CD4-positive, alpha-beta T cell treated with Interleukin-17A for 1 hour (primary cell): Measurements from ENCODE around the gene KDM4F.

Experiments used
- DNase-seq: peaks from one replicate; pipeline ENCODE4 v3.0.0-alpha.2; 2020

KDM4F gene

DNA sequence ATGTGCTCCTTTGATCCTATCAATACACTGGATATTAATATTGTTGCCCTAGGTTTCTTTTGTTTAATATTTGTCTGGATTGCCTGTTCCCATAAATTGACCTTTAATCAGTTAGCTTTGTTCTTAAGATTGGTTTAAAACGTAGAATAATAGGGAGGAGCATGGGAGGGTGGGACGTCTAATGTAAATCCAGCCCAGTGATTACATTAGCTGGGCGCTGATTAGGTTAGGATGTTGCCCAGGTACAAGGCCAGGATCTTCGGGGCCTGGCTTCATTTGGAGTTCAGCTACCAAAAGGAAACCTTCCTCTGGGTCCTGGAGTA, 17.5 kb downstream of the KDM4F start, which contains the start of gene SRSF8:
Gene SRSF8 (plus strand): TSS at position 204 of the 323 bp plus-strand sequence. CDS start 308 bp downstream, outside the sequence.
- no peak for DNase-seq

DNA sequence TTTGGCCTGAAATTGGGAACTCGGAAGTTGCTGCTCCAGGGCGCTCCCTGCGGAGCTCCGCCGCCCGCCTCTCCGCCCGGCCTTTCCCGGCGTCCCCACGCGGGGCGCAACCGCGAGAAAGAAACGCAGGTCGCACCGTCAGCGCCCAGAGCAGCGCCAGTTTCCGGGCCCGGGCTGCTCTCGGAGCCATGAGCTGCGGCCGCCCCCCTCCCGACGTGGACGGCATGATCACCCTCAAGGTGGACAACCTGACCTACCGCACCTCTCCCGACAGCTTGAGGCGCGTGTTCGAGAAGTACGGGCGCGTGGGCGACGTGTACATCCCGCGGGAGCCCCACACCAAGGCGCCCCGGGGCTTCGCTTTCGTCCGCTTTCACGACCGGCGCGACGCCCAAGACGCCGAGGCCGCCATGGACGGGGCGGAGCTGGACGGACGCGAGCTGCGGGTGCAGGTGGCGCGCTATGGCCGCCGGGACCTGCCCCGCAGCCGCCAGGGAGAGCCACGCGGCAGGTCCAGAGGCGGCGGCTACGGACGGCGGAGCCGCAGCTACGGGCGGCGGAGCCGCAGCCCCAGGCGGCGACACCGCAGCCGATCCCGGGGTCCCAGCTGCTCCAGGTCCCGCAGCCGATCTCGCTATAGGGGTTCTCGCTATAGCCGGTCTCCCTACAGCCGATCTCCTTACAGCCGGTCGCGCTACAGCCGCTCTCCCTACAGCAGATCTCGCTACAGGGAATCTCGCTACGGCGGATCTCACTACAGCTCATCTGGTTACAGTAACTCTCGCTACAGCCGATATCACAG, 18.0 kb downstream of the KDM4F start:
- DNase-seq = peak; percentile 76

DNA sequence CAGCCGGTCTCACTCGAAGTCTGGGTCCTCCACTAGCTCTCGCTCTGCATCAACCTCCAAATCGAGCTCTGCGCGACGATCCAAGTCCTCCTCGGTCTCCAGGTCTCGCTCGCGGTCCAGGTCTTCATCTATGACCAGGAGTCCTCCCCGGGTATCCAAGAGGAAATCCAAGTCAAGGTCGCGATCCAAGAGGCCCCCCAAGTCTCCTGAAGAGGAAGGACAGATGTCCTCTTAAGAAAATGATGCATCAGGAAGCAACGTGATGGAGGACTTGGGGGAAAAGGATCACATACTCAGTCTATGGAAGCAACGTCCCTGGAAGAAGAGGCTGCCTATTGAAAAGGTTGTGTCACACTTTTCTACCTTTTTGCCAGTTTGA, 18.6 kb downstream of the KDM4F start:
- no peak for DNase-seq

DNA sequence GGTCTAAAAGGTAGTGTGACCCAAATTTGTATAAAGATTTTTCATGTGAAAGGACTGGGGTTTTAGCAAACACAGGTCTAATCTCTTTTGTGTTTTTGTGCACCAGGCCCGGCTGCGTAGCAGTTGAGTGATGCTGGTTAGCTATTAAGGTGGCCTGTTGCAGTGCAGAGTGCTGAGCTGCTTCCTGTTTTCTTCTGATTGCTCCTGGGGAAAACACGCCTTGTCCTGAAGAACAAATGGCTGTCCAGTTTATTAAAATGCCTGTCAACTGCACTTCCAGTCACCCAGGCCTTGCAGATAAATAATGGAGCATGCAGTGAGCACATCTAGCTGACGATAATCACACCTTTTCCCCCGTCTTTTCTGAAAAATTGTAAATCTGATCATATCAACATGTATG, 19.3 kb downstream of the KDM4F start:
- peak; percentile 91 for DNase-seq

DNA sequence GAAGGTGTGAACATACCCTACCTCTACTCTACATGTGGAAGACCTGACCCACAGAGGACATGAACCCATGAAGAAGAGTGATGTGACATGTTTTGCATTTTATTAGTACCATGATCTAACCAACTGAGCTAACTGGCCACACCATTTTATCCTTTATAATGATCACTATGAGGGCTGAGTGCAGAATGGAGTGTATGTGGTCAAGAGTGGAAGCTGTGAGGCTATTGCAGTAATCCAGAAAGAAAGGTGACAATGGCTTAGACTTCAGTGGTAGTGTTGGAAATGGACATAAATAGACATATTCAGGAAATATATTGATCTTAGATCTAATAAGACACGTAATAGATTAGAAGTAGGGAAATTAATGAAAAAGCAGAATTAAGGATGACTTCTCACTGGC, 21.2 kb downstream of the KDM4F start:
- no peak for DNase-seq

DNA sequence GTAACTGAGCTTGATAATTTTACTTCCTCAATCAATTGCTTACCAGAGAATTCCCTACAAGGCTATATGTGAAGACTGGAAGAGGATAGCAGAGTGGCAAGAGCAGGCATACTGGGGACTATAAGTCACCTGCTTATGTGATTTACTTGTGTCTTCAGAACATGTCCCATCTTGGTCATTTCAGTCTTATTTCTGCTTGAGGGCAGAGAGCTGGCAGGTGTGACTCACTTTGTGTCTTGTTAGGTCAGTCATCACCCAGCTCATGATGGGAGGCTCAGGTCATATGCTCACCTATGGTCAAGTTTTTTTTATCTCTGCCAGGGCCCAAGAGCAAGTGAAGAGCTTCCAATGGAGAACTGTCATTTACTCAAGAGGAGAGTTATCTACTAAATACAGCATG, 23.7 kb downstream of the KDM4F start:
- DNase-seq = no peak

DNA sequence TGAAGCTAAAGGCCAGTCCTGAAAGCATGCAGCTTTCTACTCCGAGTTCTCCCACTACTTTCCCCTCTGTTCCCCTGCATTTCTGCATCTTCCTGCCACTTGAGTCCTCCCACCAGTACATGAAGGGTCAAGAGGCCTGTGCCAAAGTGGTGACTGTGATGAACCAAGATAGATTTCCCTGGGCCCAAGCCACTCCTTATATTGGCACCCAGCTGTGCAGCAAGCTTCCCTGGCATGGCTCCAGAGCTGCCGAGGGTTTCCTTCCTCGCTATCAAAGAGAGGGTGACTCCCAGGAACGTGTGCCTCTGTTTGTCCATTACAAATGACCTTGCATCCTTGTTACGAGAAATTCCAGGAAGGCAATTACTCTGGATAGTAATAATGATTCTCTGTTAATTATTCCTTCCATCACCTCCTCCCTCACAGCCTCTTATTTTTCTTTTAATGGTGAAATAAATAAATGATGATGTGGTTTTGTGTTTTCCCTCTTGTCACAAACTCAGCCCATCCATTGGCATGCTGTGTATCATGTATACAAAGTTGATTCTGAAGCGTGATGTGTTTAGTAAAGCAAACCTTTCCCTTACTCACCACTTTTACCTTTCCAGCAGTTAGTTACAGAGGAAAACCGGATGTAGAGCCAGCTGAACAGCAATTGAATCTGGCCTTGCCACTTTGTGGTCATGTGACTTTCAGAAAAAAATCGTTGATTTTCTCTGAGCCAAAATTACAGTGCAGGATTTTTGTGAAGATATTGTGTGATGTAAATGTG, 25.8 kb downstream of the KDM4F start:
- no peak for DNase-seq

DNA sequence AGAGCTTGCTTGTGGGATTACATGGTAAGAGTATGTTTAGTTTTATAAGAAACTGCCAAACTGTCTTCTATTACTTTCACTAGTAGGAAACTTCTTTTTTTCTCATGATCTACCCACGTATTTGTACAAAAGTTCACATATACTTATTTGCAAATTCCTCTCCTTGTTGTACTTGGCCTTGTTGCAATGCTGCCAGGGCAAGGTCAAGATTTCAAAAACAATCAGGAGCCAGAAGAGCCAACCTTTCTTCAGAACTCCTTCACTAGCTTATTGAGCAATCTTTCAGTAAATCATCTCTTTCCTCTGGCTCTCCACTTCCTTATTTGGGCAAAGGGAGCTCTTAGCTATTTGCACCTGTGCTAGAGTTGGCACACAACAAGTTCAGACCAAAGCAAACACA, 27.2 kb downstream of the KDM4F start:
- no peak for DNase-seq

DNA sequence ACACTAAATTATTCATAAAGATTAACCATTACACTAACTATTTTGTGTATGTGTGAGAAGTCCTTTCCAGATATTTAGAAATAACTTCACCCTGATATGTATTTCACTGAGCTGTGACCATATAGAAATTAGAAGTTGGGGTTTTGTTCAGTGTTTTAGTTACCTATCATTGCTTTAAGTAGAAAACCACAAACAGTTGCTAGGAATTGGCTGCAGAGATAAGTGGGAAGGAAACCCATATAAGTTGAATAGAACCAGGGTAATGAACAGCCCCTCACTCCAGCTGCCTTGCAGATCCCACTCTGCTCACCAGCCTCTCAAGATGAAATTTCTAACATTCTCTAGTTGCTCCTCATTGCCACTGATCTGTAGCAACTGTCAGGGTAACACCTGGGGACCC, 27.8 kb downstream of the KDM4F start:
- DNase-seq = no peak

DNA sequence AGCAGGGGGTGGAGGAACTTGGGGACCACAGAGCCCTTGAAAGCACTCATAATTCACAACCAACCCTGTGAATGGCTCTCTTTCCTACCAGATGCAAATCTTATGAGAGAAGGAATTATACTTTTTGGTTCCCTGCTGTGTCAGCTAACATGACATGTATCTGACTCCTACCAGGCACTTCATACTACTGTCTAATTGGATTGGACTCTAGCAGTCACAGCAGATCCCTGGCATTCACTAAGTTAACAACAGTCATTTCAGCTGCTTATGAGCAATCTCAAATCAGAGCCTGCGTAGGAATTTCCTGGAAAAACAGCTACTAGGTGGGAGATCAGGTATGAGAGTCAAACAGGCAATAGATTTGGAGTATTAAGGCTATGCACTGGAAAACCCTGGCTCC, 29.3 kb downstream of the KDM4F start:
- no peak for DNase-seq

DNA sequence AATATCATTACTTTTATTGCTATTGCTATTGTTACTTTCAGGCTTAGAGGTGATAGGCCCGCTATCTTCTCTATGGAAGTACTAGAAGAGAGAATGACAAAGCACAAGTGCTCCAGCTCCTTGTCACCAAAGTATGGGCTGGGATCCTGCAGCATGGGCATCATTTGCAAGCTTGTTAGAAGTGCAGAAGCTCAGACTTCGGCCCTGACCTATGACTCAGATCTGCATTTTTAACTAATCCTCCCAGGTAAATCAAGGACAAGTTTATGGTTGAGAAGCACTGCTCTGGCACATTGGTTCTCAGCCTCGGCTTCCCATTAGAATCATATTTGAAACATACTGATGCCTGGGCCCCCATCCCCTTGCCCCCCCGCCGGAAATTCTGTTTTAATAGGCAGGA, 31.8 kb downstream of the KDM4F start:
- no peak for DNase-seq

DNA sequence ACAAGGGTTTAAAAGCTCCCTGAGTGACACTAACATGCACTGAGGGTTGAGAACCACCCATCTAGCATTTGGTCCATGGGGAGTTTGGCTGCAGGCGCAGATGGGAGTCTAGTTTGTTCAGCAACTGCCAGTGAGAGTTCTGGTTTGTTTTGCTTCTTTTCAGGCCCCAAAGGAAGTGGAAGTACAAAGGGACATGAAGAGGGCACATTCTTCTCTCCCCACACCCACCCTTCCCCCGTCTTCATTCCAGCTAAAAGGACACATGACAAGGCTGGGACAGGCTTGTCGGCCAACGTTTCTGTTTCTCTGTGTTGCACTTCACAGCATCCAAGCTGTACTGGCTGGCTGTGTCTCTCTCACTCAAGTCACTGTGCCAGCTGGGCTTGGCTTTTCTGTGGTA, 32.2 kb downstream of the KDM4F start:
- DNase-seq = no peak

DNA sequence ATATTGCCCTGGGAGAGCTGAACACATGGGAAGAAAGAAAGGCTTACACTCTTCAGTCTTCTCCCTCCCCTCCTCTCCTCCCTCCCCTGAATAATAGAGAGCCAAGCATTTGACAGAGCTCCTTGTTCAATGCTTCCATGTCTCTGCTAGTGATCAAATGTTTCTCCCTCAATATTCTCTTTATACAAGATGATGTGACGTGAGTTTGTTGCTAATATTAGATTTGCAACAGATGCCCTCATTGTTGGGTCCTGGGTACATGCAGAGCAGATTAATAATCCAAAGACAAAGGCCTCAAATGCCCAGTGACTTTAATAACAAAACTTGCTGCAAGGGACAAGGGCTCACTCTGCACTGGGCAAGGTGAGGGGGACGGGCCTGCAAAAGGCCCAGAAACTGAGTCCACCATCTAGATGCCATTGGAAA, 33.4 kb downstream of the KDM4F start:
- no peak for DNase-seq

DNA sequence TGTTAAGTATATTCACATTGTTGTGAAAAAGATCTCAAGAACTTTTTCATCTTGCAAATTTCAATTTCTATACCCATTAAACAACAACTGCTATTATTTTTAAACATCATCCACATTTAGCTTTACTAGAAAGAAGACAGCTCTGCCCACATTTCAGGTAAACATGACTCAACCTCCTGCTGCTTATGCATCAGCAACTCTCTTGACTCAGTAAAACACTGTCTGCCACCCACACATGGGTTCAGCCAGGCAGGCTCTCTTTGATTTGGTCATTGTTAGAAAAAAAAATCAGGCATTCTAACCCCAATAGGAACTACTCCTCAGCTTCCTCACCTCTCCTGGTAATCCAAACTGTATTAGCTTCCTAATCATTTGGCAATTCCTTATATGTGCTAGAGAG, 35.3 kb downstream of the KDM4F start:
- DNase-seq = no peak

DNA sequence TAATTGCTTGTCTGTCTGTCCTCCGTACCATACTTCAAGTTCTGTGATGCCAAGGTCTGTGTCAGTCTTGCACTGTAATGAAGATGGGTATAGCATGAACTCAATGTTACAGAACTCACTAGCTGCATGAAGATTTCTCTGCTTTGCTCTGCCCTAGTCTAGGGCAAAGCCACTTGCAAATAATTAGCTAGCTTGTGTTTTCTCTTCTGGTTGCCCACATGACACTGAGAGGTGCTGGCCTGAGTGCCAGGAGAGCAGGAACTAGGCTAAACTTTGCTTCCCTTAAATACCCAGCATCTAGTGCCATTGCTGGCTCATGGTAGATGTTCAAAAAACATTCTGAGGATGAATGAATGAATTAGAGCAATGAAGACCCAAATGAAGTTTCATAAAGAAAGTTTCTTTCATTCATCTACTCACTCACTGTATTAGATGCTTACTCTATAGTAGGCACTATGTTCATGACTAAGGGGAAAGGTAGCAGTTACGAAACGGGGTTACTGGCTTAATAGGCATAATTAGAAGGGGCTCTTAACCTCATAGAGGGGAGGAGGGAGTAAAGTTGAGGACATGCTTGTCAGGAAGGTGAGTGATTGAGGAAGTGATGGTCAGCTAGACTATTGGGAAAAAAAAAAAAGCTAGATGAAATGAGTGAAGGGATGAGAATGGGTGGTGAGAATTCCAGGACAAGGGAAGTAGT, 36.0 kb downstream of the KDM4F start:
- no peak for DNase-seq

DNA sequence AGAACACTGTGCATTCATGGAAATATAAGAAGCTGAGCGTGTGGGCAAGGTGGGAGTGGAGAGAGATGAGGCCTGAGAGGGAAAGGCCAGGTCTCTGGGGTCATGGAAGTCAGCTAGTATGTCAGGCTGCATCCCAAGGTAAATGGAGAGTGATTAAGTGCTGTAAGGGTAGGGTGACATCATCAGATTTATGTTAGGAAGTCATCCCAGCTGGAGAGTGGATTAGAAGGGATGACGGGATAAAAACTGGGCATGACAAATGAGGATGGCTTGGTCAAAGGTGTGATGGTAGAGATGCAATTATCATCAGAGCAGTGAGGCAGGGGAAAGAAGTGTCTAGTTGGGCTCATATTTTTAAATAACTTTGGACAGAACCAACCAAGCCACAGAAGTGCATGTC, 36.9 kb downstream of the KDM4F start:
- DNase-seq = no peak

DNA sequence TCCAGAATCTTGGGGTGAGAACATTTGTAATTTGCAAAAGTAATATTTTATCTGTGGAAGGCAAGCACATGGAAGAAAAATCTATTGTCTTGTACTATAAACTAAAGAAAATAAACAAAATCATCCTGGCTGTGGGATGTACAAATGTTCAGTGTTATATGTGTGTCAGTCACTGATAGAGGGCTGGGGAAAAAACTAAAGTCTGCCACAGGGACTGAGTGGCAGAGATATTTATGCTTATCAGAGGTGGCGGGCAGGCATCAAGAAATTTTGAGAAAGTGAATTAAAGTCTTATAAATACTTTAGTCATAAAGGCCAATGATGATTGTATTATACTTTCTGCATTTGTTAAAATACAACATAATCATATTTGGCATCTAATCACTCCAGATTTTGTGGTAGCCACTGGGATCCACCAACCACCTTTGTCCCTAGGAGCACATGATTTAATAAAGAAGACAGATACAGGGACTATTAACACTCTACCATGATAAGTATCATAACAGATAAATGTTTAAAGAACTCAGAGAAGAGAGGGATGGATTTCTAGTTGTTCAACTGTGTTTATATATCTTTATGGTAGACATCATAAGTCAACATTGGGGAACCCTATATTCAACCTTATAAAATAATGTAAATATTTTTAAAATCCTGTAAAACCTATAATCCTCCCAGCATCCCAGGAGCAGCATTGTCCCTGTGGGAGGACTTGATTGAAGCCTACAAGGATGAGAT, 37.8 kb downstream of the KDM4F start:
- DNase-seq = no peak

DNA sequence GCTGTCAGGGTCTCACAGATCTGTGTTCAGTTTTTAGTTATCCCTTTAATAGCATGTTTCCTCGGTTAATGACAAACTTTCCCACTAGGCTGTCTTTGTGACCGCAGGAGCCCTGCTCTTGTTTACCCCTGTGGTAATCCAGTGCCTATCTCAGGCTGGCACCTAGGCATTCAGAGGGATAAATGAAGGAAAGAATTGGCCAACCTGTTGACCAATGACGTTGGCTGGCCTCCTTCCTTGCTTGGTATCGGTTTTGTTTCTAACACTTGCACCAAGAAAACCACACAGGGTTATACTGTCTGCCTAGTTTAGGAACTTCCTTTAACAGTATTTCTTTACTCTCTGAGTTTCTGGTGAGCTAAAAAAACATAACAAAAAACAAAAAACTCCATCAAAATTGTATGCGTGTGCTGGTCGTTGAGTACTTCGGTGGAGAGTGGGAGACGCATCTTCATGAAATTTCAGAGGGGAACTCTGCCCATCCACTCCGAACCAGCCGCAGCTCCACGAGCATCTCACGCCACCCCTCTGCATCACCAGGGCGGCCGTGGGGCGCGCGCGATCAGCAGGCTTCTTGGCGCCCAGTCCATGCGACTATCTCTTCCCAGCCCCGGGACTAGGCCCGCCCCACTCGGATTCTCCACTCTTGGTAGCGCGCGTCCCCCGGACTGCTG, 39.9 kb downstream of the KDM4F start:
- peak; percentile 51 for DNase-seq

DNA sequence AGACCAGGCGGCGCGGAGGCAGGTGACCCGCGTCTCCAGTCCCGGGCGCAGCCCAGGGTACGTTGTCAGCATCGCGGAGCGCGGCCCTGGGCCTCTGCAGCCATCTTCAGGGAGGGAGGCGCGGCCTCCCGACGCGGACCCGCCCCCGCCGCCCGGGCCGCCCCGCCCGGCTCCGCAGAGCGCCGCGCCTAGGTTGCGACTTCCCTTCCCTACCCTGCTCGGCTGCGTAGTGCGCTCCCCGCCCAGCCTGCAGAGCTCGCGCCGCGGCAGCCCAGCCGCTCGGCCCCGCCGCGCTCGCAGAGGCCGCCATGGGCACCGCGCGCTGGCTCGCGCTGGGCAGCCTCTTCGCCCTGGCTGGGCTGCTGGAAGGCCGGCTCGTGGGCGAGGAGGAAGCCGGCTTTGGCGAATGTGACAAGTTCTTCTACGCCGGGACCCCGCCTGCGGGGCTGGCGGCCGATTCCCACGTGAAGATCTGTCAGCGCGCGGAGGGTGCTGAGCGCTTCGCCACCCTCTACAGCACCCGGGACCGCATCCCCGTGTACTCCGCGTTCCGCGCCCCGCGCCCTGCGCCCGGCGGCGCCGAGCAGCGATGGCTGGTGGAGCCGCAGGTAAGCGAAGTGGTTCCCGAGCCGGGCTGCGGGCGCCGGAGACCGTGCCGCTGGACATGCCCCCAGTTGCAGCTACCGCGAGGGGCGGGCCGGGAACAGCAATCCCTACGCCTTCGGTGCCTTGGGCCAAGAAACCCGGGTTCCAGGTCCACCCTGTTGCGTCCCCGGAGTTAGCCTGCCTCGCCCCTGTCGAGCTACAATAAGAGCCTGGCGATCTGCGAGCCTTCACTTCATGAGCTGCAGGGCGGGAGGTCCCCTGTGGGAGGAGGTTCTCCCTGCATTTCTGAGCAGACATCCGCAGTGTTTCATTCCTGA, 40.7 kb downstream of the KDM4F start, which contains the start of gene ENDOD1:
Gene ENDOD1 (plus strand): TSS at position 227 of the 923 bp plus-strand sequence. CDS start 82 bp downstream, at position 309.
- DNase-seq = peak; percentile 86

DNA sequence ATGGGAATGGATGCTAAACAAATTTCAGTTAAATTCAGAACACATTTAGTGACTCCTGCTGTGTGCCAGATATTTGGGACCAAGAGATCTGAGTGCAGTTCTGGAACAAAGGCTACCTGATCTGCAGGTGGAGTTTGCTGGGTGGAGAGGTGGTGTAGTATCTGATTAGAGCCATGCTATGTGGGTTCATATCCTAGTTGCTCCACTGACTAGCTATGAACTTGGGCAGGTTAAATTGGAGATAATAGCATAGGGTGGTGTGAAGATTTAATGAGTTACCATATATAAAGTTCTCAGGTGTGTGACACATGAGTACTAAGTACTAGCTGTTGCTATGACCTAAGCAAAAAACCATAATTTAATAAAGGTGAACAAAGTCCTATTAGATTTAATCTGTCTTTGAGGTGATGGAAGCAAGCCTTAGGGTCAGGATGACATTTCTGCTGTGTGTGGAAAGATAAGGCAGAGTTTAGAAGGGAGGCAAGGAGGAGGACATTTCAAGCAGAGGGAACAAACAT, 42.5 kb downstream of the KDM4F start:
- no peak for DNase-seq
